MM.1S (cell line): ENCODE results near the gene C14orf132.
A peak's percentile ranks its signal among the peaks of the same experiment; 100 is the strongest.

ENCODE experiments used
- DNase-seq: peaks from one replicate; pipeline ENCODE4 v3.0.0-alpha.2; 2015
- H2AFZ ChIP-seq: fragments of 300-600 bp; sonication (generic); 2 replicates; pipeline ENCODE4 v1.6.0; 2016; ENCODE audit warnings: antibody characterized with exemption, low read length
- H3F3A ChIP-seq: fragments of 300-600 bp; sonication (generic); 2 replicates; pipeline ENCODE4 v1.6.1; 2016; ENCODE audit warnings: mild to moderate bottlenecking, antibody characterized with exemption, low read length, moderate library complexity, mixed read lengths; ENCODE audit not compliant: insufficient read depth
- H3K27ac ChIP-seq: fragments of 300-600 bp; sonication (generic); 2 replicates; pipeline ENCODE4 v1.5.1; 2016; ENCODE audit warnings: mild to moderate bottlenecking, low read length
- H3K27me3 ChIP-seq: fragments of 300-600 bp; sonication (generic); replicated peaks from 2 replicates; pipeline ENCODE4 v1.6.0; 2016; ENCODE audit warnings: low read length; ENCODE audit not compliant: insufficient read depth
- H3K36me3 ChIP-seq: fragments of 300-600 bp; sonication (generic); replicated peaks from 2 replicates; pipeline ENCODE4 v1.6.1; 2016; ENCODE audit warnings: mild to moderate bottlenecking, low read length, mixed read lengths; ENCODE audit not compliant: insufficient read depth
- H3K4me1 ChIP-seq: fragments of 300-600 bp; sonication (generic); 2 replicates; pipeline ENCODE4 v1.6.1; 2016; ENCODE audit warnings: low read length, mixed read lengths
- H3K4me2 ChIP-seq: fragments of 300-600 bp; sonication (generic); 2 replicates; pipeline ENCODE4 v1.6.0; 2016; ENCODE audit warnings: low read depth, low read length
- H3K4me3 ChIP-seq: fragments of 300-600 bp; sonication (generic); 2 replicates; pipeline ENCODE4 v1.5.1; 2016; ENCODE audit warnings: low read length, mixed read lengths
- H3K79me2 ChIP-seq: fragments of 300-600 bp; sonication (generic); 2 replicates; pipeline ENCODE4 v1.6.1; 2016; ENCODE audit warnings: mixed run types, low read length, mixed read lengths
- H3K9ac ChIP-seq: fragments of 300-600 bp; sonication (generic); 2 replicates; pipeline ENCODE4 v1.6.1; 2016; ENCODE audit warnings: low read length, mixed read lengths
- H3K9me2 ChIP-seq: fragments of 300-600 bp; sonication (generic); replicated peaks from 2 replicates; pipeline ENCODE4 v1.6.1; 2016; ENCODE audit warnings: mild to moderate bottlenecking, low read length, mixed read lengths; ENCODE audit not compliant: insufficient read depth
- H3K9me3 ChIP-seq: fragments of 300-600 bp; sonication (generic); replicated peaks from 2 replicates; pipeline ENCODE4 v1.6.1; 2016; ENCODE audit warnings: mild to moderate bottlenecking, low read length, mixed read lengths; ENCODE audit not compliant: insufficient read depth
- H4K20me1 ChIP-seq: fragments of 300-600 bp; sonication (generic); 2 replicates; pipeline ENCODE4 v1.6.1; 2016; ENCODE audit warnings: mild to moderate bottlenecking, low read length, moderate library complexity, mixed read lengths; ENCODE audit not compliant: insufficient read depth
- CTCF ChIP-seq: fragments of 300-600 bp; sonication (generic); IDR thresholded peaks from 2 replicates; pipeline ENCODE4 v1.5.1; 2016; ENCODE audit warnings: antibody characterized with exemption, low read length, mixed read lengths
- EZH2 ChIP-seq: fragments of 300-600 bp; sonication (generic); optimal IDR thresholded peaks from 2 replicates; pipeline ENCODE3; 2017; ENCODE audit warnings: low read depth, mild to moderate bottlenecking, antibody characterized with exemption, low read length, mixed read lengths
- EZH2phosphoT487 ChIP-seq: fragments of 300-600 bp; sonication (generic); IDR thresholded peaks from 2 replicates; pipeline ENCODE4 v1.6.1; 2018; ENCODE audit warnings: antibody characterized with exemption, low read length

C14orf132 gene

DNA sequence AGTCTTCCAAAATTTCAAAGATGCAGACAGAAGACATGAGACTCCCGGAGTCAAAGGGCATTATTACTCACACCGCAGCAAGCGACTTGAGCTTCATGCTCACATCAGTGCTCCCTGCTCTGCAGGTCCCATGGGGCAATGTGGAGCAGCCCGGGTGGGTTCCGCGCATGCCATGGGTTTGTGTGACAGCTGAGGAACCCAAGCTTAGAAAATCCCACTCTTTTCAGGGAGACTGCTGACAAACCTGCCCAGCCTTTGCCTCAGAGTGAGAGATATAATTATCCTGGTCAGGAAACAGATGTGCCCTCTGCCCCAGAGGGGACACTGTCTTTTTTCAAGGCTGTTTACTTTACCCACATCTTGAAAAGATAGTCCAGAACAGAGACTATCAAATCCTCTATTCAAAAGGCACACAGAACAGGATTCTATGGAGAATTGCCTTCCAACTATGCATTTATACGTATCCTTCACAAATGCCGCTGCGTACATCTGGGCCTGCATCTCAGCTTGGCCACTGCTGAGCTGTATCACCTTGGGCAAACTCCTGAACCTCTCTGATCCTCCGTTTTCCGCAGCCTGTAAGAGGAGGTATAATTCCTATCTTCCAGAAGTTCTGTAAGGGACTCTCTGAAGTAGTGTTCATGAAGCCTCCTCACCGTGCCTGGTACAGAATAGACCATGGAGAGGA is 16.0 kb downstream of the C14orf132 start:
- no peak overlapping the region for H2AFZ ChIP-seq
- H3K79me2 ChIP-seq: no peaks in the 10 kb centered on the region
- H3F3A ChIP-seq: no peaks in the 10 kb centered on the region
- no peak for TF ChIP-seq EZH2phosphoT487
- TF ChIP-seq CTCF: no peak
- TF ChIP-seq EZH2: no peak
- H3K9ac ChIP-seq: no peak overlapping the region
- no peak overlapping the region for H3K4me3 ChIP-seq
- H3K36me3 ChIP-seq: no peaks in the 10 kb centered on the region
- DNase-seq: no peak
- H4K20me1 ChIP-seq: no peaks in the 10 kb centered on the region
- no peak overlapping the region for H3K27ac ChIP-seq
- no peaks in the 10 kb centered on the region for H3K27me3 ChIP-seq
- H3K4me2 ChIP-seq: no peak overlapping the region
- H3K9me2 ChIP-seq: no peaks in the 10 kb centered on the region
- no peaks in the 10 kb centered on the region for H3K9me3 ChIP-seq
- no peaks in the 10 kb centered on the region for H3K4me1 ChIP-seq

DNA sequence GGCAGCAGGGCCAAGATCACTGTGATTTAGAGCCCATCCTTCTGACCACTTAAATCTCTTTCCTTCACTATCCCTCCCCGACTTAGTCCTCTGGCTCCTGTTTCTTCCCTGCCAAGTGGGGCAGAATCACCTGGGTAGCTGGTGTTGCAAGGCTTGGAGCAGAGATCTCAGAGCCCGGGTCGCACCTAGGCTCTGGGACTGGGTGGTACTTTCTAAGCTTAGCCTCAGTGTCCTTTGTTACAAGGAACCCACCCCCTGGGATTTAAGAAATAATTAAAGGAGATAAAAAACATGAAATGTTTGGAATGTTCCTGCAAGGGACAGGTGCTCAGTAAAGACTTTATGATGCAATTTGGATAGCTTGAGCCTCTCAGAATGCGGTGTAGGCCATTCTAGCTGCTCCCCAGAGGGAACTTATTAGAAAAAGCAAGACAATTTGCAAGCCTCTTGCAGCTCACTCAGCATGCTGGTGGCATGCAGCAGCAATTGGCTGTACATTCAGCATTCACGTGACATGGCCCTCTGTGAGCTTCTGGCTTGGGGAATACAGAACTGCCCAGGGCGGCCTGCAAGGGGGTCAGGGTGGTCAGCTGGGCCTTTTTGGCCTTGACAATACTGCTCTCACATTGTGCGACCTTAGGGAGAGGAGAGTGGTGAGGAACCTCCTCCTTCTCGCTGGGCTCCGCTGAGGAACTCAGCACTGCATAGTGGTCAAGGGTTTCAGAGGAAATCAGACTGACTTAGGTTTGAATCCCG is 16.8 kb downstream of the C14orf132 start:
- H3K4me3 ChIP-seq: no peak overlapping the region
- H3K79me2 ChIP-seq: no peaks in the 10 kb centered on the region
- H3K4me2 ChIP-seq: no peak overlapping the region
- H4K20me1 ChIP-seq: no peaks in the 10 kb centered on the region
- H3K9ac ChIP-seq: no peak overlapping the region
- no peak overlapping the region for H2AFZ ChIP-seq
- no peak overlapping the region for H3K27ac ChIP-seq
- no peak for TF ChIP-seq EZH2phosphoT487
- TF ChIP-seq EZH2: no peak
- TF ChIP-seq CTCF: no peak
- no peaks in the 10 kb centered on the region for H3K9me3 ChIP-seq
- H3K36me3 ChIP-seq: no peaks in the 10 kb centered on the region
- no peaks in the 10 kb centered on the region for H3F3A ChIP-seq
- no peaks in the 10 kb centered on the region for H3K4me1 ChIP-seq
- H3K27me3 ChIP-seq: no peaks in the 10 kb centered on the region
- no peaks in the 10 kb centered on the region for H3K9me2 ChIP-seq
- no peak for DNase-seq

DNA sequence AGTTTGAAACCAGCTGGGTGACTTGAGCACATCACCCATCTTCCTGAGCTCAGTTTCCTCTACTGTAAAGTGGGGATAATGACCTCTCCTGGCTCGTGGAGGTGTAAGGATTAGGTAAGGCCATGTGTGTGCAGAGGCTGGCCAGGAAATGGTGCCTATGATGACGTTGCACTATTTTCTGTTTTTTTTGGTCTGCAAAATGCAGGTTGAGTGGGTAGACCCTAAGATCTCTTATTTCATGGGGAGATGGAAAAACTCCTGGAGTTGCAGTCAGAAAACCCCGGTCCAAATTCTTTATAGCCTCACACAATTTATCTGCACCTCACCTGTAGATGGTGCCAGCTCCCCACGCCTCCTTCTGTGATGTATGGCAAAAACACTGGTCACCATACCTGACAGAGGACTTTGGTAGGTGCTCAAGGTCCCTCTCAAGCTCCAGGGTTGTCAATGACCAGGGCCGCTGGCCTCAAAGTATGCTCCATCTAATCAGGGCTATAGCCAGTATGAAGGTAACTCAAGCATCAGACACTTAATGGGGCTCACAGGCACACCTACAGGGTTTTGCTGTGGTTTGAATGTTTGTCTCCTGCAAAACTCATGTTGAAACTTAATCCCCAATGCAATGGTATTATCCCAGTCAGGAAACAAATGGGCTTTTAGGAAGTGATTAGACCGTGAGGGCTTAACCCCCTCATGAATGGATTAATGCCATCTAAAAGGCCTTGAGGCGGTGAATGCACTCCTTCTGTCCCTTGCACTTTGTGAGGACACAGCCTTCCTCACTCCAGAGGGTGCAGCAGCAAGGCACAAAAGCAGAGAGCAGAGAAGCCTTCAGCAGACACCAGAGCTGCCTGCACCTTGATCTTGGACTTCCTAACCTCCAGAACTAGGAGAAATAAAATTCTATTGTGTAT is 17.6 kb downstream of the C14orf132 start:
- no peak overlapping the region for H3K9ac ChIP-seq
- H3K4me1 ChIP-seq: no peaks in the 10 kb centered on the region
- H3K27ac ChIP-seq: no peak overlapping the region
- no peaks in the 10 kb centered on the region for H3K79me2 ChIP-seq
- TF ChIP-seq EZH2phosphoT487 (no peak), EZH2 (no peak), CTCF (peak; percentile 15)
- no peaks in the 10 kb centered on the region for H3K27me3 ChIP-seq
- H3K4me2 ChIP-seq: no peak overlapping the region
- H3F3A ChIP-seq: no peaks in the 10 kb centered on the region
- no peak for DNase-seq
- H3K36me3 ChIP-seq: no peaks in the 10 kb centered on the region
- no peaks in the 10 kb centered on the region for H3K9me2 ChIP-seq
- no peak overlapping the region for H2AFZ ChIP-seq
- no peaks in the 10 kb centered on the region for H4K20me1 ChIP-seq
- H3K9me3 ChIP-seq: no peaks in the 10 kb centered on the region
- no peak overlapping the region for H3K4me3 ChIP-seq
